Measurements from ENCODE around the gene PPP1R37. TPM values are rescaled to one million over a fixed set of nuclear protein-coding genes. Genes with fewer than 3 reads are reported as not detected.

Gene PPP1R37
- total RNA-seq, 3 donors from 2014 or later (not counting 1 experiment from before 2014, with no cell fraction given), result 23.8 to 29.3 (median 25.0) TPM

- ATAC-seq (no peak), DNase-seq (no peak)
- intact Hi-C loops (cut with micrococcal nuclease), result no loop called here
- Histone ChIP-seq H3K9me3 (ENCODE audit: control insufficient read depth, insufficient read depth, low read length) (no peaks in the 10 kb centered on the region), H3K27me3 (ENCODE audit: control insufficient read depth, insufficient read depth, low read length) (no peaks in the 10 kb centered on the region), H3K36me3 (ENCODE audit: control insufficient read depth, insufficient read depth, low read length) (no peaks in the 10 kb centered on the region), H3K4me1 (ENCODE audit: control insufficient read depth, insufficient read depth, low read length) (peaks cover 16% of the 10 kb centered on the region), H3K27ac (ENCODE audit: low read length) (no peak overlapping the region), H3K4me3 (ENCODE audit: low read length) (no peak overlapping the region)
- Mint-ChIP-seq H3K27ac (no peak overlapping the region), H3K4me1 (peaks cover 0 to 13% of the 10 kb centered on the region in 2 donors), H3K27me3 (ENCODE audit: low read depth in 2 of 2) (peaks cover 4 to 22% of the 10 kb centered on the region in 2 donors), H3K36me3 (no peaks in the 10 kb centered on the region), H3K9me3 (no peaks in the 10 kb centered on the region), H3K4me3 (no peak overlapping the region)
- no peak for TF ChIP-seq CTCF (IDR thresholded peaks at IDR 0.05)
- 83% methylated on average over 32 of the region's 32 CpGs for WGBS (ENCODE audit: insufficient coverage)
Measured at GRCh38 chr19:45161738-45162607, 69.0 kb downstream of the PPP1R37 start.

- no peak overlapping the region for H3K4me3 ChIP-seq (ENCODE audit: low read length)
- Mint-ChIP-seq H3K27ac (no peak overlapping the region), H3K9me3 (no peaks in the 10 kb centered on the region), H3K4me1 (peaks cover 0 to 13% of the 10 kb centered on the region in 2 donors), H3K36me3 (no peaks in the 10 kb centered on the region), H3K27me3 (ENCODE audit: low read depth in 2 of 2) (peaks cover 0 to 19% of the 10 kb centered on the region in 2 donors), H3K4me3 (no peak overlapping the region)
- DNase-seq (no peak), ATAC-seq (no peak)
- intact Hi-C loops (cut with micrococcal nuclease), result no loop called here
- H3K9me3 ChIP-seq (ENCODE audit: control insufficient read depth, insufficient read depth, low read length), result no peaks in the 10 kb centered on the region
- H3K27ac ChIP-seq (ENCODE audit: low read length), result no peak overlapping the region
- no peaks in the 10 kb centered on the region for H3K36me3 ChIP-seq (ENCODE audit: control insufficient read depth, insufficient read depth, low read length)
- no peak for TF ChIP-seq CTCF (IDR thresholded peaks at IDR 0.05)
- peaks cover 16% of the 10 kb centered on the region for H3K4me1 ChIP-seq (ENCODE audit: control insufficient read depth, insufficient read depth, low read length)
- no peaks in the 10 kb centered on the region for H3K27me3 ChIP-seq (ENCODE audit: control insufficient read depth, insufficient read depth, low read length)
- WGBS (ENCODE audit: insufficient coverage), result 95% methylated on average over 17 of the region's 18 CpGs
Measured at GRCh38 chr19:45162608-45163143, 69.7 kb downstream of the PPP1R37 start.

GRCh38 chr19:45163156-45163555, 70.2 kb downstream of the PPP1R37 start:
- 90% methylated on average over 17 of the region's 17 CpGs for WGBS (ENCODE audit: insufficient coverage)
- Mint-ChIP-seq H3K4me3 (no peak overlapping the region), H3K27me3 (ENCODE audit: low read depth in 2 of 2) (peaks cover 0 to 15% of the 10 kb centered on the region in 2 donors), H3K27ac (no peak overlapping the region), H3K4me1 (peaks cover 0 to 13% of the 10 kb centered on the region in 2 donors), H3K36me3 (no peaks in the 10 kb centered on the region), H3K9me3 (no peaks in the 10 kb centered on the region)
- Histone ChIP-seq H3K27ac (ENCODE audit: low read length) (no peak overlapping the region), H3K27me3 (ENCODE audit: control insufficient read depth, insufficient read depth, low read length) (no peaks in the 10 kb centered on the region), H3K36me3 (ENCODE audit: control insufficient read depth, insufficient read depth, low read length) (no peaks in the 10 kb centered on the region), H3K9me3 (ENCODE audit: control insufficient read depth, insufficient read depth, low read length) (no peaks in the 10 kb centered on the region), H3K4me3 (ENCODE audit: low read length) (no peak overlapping the region), H3K4me1 (ENCODE audit: control insufficient read depth, insufficient read depth, low read length) (peaks cover 16% of the 10 kb centered on the region)
- DNase-seq (no peak), ATAC-seq (no peak)
- intact Hi-C loops (cut with micrococcal nuclease), result no loop called here
- TF ChIP-seq CTCF (IDR thresholded peaks at IDR 0.05), result no peak

Measured in natural killer cell (primary cell).